ENCODE results near the gene COL6A1.
"Not testable (repeated sequence)": the region's sequence is repeated elsewhere in the genome, so short reads cannot be mapped to it uniquely, and the experiment has no call there.

Gene COL6A1

GRCh38 chr21:45945868-45946210 lies 35.7 kb upstream of the COL6A1 start:
- DNase-seq (ENCODE audit: low spot score) (no peak), FAIRE-seq (no peak)

- no peak for DNase-seq (ENCODE audit: low spot score)
- no peak for FAIRE-seq
These were observed 34.3 kb upstream of the COL6A1 start for GRCh38 chr21:45947296-45947695.

- FAIRE-seq (no peak), DNase-seq (ENCODE audit: low spot score) (no peak)
These were observed 33.8 kb upstream of the COL6A1 start for GRCh38 chr21:45947716-45948255.

- FAIRE-seq = no peak
- no peak for DNase-seq (ENCODE audit: low spot score)
These were observed 32.9 kb upstream of the COL6A1 start for GRCh38 chr21:45948576-45949141.

- FAIRE-seq = no peak
- DNase-seq (ENCODE audit: low spot score) = no peak
These were observed 31.4 kb upstream of the COL6A1 start for GRCh38 chr21:45949928-45950739.

- DNase-seq (ENCODE audit: low spot score) (no peak), FAIRE-seq (no peak)
These were observed 30.6 kb upstream of the COL6A1 start for GRCh38 chr21:45950740-45951515.

GRCh38 chr21:45951676-45952075 lies 29.9 kb upstream of the COL6A1 start:
- no peak for FAIRE-seq
- no peak for DNase-seq (ENCODE audit: low spot score)

- FAIRE-seq = not testable (repeated sequence)
These were observed 29.0 kb upstream of the COL6A1 start for GRCh38 chr21:45952527-45952926.

GRCh38 chr21:45952974-45953373 lies 28.6 kb upstream of the COL6A1 start:
- no peak for FAIRE-seq

More at GRCh38 chr21:45952527-45952926, 29.0 kb upstream of the COL6A1 start:
- not testable (repeated sequence) for DNase-seq (ENCODE audit: low spot score)

GRCh38 chr21:45954261-45954660 lies 27.3 kb upstream of the COL6A1 start:
- FAIRE-seq (no peak), DNase-seq (ENCODE audit: low spot score) (no peak)

More at GRCh38 chr21:45952974-45953373, 28.6 kb upstream of the COL6A1 start:
- no peak for DNase-seq (ENCODE audit: low spot score)

- DNase-seq (ENCODE audit: low spot score) (no peak), FAIRE-seq (no peak)
These were observed 26.6 kb upstream of the COL6A1 start for GRCh38 chr21:45954921-45955320.

- FAIRE-seq (no peak), DNase-seq (ENCODE audit: low spot score) (no peak)
These were observed 24.0 kb upstream of the COL6A1 start for GRCh38 chr21:45957551-45957950.

- DNase-seq (ENCODE audit: low spot score) = no peak
- no peak for FAIRE-seq
These were observed 23.5 kb upstream of the COL6A1 start for GRCh38 chr21:45957981-45958600.

GRCh38 chr21:45959182-45959581 lies 22.4 kb upstream of the COL6A1 start:
- FAIRE-seq (no peak), DNase-seq (ENCODE audit: low spot score) (no peak)

GRCh38 chr21:45959779-45960390 lies 21.7 kb upstream of the COL6A1 start:
- FAIRE-seq = no peak
- DNase-seq (ENCODE audit: low spot score) = no peak

GRCh38 chr21:45961408-45961807 lies 20.2 kb upstream of the COL6A1 start:
- not testable (repeated sequence) for FAIRE-seq; DNase-seq (ENCODE audit: low spot score)

- FAIRE-seq = no peak
These were observed 18.9 kb upstream of the COL6A1 start for GRCh38 chr21:45962531-45963231.

GRCh38 chr21:45963232-45963570 lies 18.4 kb upstream of the COL6A1 start:
- no peak for FAIRE-seq
- no peak for DNase-seq (ENCODE audit: low spot score)

More at GRCh38 chr21:45962531-45963231, 18.9 kb upstream of the COL6A1 start:
- DNase-seq (ENCODE audit: low spot score) = no peak

GRCh38 chr21:45964649-45965048 lies 16.9 kb upstream of the COL6A1 start:
- DNase-seq (ENCODE audit: low spot score) (no peak), FAIRE-seq (no peak)

- FAIRE-seq (no peak), DNase-seq (ENCODE audit: low spot score) (no peak)
These were observed 16.3 kb upstream of the COL6A1 start for GRCh38 chr21:45965084-45965809.
